Ovary (tissue), 9 donors: Measurements from ENCODE around the gene CFAP61. TPM values are rescaled to one million over a fixed set of nuclear protein-coding genes. Genes with fewer than 3 reads are reported as not detected.

Experiments used
- DNase-seq, 5 donors: peaks; one replicate each; pipeline ENCODE4 v3.0.0-alpha.2; 2019 to 2020
- H3K27ac ChIP-seq, 2 donors: fragments of 200-600 bp; one replicate each; pipeline versions ENCODE4 v1.5.1 to v1.8.0; 2019 to 2022
- H3K27me3 ChIP-seq: fragments of 200-600 bp; one replicate; pipeline ENCODE4 v1.8.0; 2022
- H3K36me3 ChIP-seq: fragments of 200-600 bp; sonication (generic); one replicate; pipeline ENCODE4 v1.5.1; 2019
- H3K4me1 ChIP-seq: one replicate; pipeline ENCODE4 v1.8.1; 2013; ENCODE audit warnings: mild to moderate bottlenecking, moderate library complexity; ENCODE audit not compliant: insufficient read depth
- H3K4me3 ChIP-seq: fragments of 200-600 bp; sonication (generic); one replicate; pipeline ENCODE4 v1.5.1; 2017
- H3K9me3 ChIP-seq, 2 donors: fragments of 200-600 bp in 1 of 2; sonication (generic) in 1 of 2; one replicate each; pipeline versions ENCODE4 v1.5.1 to v1.8.1; 2013 to 2019; ENCODE audit warnings: mild to moderate bottlenecking in 1 of 2, moderate library complexity in 1 of 2
- CTCF ChIP-seq, 3 donors: fragments of 450-650 bp in 2 of 3; fragments of 200-600 bp in 1 of 3; IDR thresholded peaks; one replicate each; pipeline versions ENCODE4 v1.5.1 to v1.8.0; 2016 to 2022; ENCODE audit warnings: antibody characterized with exemption in 3 of 3, mild to moderate bottlenecking in 1 of 3
- EP300 ChIP-seq: sonication (generic); formaldehyde crosslinking; IDR thresholded peaks from one replicate; pipeline ENCODE4 v1.6.1; 2017; ENCODE audit warnings: antibody characterized with exemption
- POLR2A ChIP-seq: fragments of 450-650 bp; IDR thresholded peaks from one replicate; pipeline ENCODE4 v1.6.1; 2017; ENCODE audit warnings: antibody characterized with exemption, mild to moderate bottlenecking, moderate library complexity
- WGBS, 3 donors: extraction: QIAGEN DNeasy Blood & Tissue Kit in 1 of 3; methylation state at CpG; one replicate each; pipeline versions ENCODE4 v1.1.5 to v1.1.7; 2013 to 2017; 5-methylcytosine and 5-hydroxymethylcytosine counted together
- intact Hi-C, 4 donors: fragments of 100-400 bp; cut with DNase I; formaldehyde crosslinking; loops; one replicate each; pipeline versions ENCODE4 v1.11.0 to v1.15.1; 2022 to 2023
- polyA plus RNA-seq, 2 donors: library from polyadenylated mRNA; stranded (reverse); fragments of 200-250 nt in 1 of 2; fragments of 350-450 nt in 1 of 2; fragmentation: Illumina TruSeq in 1 of 2; extraction: RNeasy Lipid Tissue Mini Kit (QIAGEN cat#74804) in 1 of 2; gene quantifications; one replicate each; pipeline ENCODE4 v1.2.3, GENCODE V29; 2013 to 2014
- total RNA-seq, 7 donors: library from RNA; depleted of rRNA in 2 of 7; stranded (reverse); fragments of >200 nt in 2 of 7; fragmentation: NEBNext Ultra II Directional in 3 of 7; extraction: Animal tissue kit (Norgen Biotek cat#: 25700) in 3 of 7; gene quantifications; one replicate each; pipeline versions ENCODE4 v1.1.0 to v1.2.4, GENCODE V29; 2016 to 2023
- donor health status: DM: no; HTN: no; CAD: no; lungs with moderate emphysema.
- donor health status: DM: no; HTN: no; CAD: no.
- donor health status: Bipolar disorder and iron deficiency.
- donor health status: DM: yes; HTN: yes; CAD: no.
- donor health status: DM: no; HTN: no; CAD: no.
- donor health status: DM: yes; HTN: yes; CAD: no.

CFAP61 gene
- total and polyA plus RNA-seq, 9 donors, result 0.12 to 13.1 (median 0.96) TPM; not detected in 1

DNA sequence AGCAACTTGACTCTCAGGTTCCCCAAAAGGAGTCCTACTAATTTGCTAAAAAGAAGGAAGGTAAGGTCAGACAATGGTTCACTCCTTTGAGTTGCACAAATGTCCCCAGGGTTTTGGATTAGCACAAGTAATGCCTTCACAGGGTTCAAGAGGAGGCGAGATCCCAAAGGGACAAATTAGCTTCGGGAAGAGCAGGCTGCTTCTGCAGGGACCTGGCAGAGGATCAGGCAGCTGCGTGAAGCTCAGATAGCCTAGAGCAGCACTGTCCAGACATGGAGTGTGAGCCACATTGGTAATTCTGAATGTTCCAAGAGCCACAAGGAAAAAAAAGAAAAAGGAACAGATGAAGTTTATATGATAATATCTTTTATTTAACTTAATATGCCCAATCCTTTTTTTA, 115.4 kb downstream of the CFAP61 start:
- intact Hi-C loops, result no loop called here
- no peak overlapping the region for H3K4me3 ChIP-seq
- H3K27me3 ChIP-seq, result no peaks in the 10 kb centered on the region
- 57 to 61% (median 60%) methylated on average over 3 of the region's 3 CpGs for WGBS, 3 donors
- no peak overlapping the region for H3K27ac ChIP-seq
- H3K9me3 ChIP-seq, result no peaks in the 10 kb centered on the region
- no peaks in the 10 kb centered on the region for H3K4me1 ChIP-seq
- H3K36me3 ChIP-seq, result no peaks in the 10 kb centered on the region
- TF ChIP-seq CTCF (IDR thresholded peaks at IDR 0.05), result no peak
- no peak for TF ChIP-seq EP300
- TF ChIP-seq POLR2A, result no peak
- DNase-seq, result no peak

- 61 to 71% (median 71%) methylated on average over 1 of the region's 1 CpG for WGBS, 3 donors
- Histone ChIP-seq H3K27me3 (no peaks in the 10 kb centered on the region), H3K4me1 (no peaks in the 10 kb centered on the region), H3K27ac (no peak overlapping the region), H3K36me3 (no peaks in the 10 kb centered on the region), H3K9me3 (no peaks in the 10 kb centered on the region), H3K4me3 (no peak overlapping the region)
- intact Hi-C loops, result no loop called here
- DNase-seq, result no peak
- TF ChIP-seq POLR2A (no peak), EP300 (no peak), CTCF (IDR thresholded peaks at IDR 0.05) (no peak)
These were observed 120.9 kb downstream of the CFAP61 start for GRCh38 chr20:20173254-20173653.

DNA sequence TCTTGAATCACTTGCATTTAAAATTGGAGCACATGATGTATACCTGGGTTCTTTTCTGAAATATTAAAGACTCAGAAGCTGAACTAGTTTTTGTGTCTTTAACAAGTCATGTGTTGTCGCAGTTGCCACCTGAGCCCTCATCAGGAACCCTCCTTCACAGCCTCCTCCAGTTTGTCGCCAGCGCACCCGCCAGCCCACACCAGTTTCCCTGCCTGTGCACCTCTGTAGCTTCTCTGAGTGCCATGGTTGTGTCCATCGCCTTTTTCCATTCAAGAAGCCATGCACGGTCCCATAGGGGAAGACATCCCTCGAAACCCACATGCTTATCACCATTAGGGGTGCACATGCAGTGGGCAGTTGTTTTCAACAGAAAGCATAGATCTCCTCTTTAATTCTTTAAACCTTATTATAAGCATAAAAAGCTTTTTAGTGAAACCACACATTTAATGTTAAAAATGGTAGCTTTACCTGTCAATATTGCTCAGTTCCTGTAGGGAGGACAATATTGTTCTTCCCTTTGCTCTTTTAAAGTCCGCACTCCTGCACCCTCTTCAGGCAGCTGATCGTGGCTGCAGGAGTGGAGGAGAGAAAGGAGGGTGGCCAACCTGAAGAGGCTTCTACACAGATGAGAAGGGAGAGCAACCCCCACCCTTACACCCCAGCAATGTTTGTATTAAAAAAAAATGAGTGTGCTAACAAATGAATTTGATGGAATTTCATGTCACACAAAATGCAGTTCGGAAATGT, 121.9 kb downstream of the CFAP61 start:
- Histone ChIP-seq H3K27ac (no peak overlapping the region), H3K4me1 (no peaks in the 10 kb centered on the region), H3K27me3 (no peaks in the 10 kb centered on the region), H3K36me3 (no peaks in the 10 kb centered on the region), H3K9me3 (no peaks in the 10 kb centered on the region), H3K4me3 (no peak overlapping the region)
- WGBS, 3 donors, result 78 to 83% (median 79%) methylated on average over 10 of the region's 10 CpGs
- intact Hi-C loops, result no loop called here
- TF ChIP-seq CTCF (IDR thresholded peaks at IDR 0.05), result no peak
- no peak for TF ChIP-seq POLR2A
- TF ChIP-seq EP300, result no peak
- DNase-seq, result no peak

- Histone ChIP-seq H3K4me3 (no peak overlapping the region), H3K27ac (no peak overlapping the region), H3K36me3 (no peaks in the 10 kb centered on the region), H3K27me3 (no peaks in the 10 kb centered on the region), H3K4me1 (no peaks in the 10 kb centered on the region), H3K9me3 (no peaks in the 10 kb centered on the region)
- 80 to 85% (median 82%) methylated on average over 3 of the region's 3 CpGs for WGBS, 3 donors
- TF ChIP-seq EP300, result no peak
- no peak for TF ChIP-seq POLR2A
- TF ChIP-seq CTCF (IDR thresholded peaks at IDR 0.05), result no peak
- intact Hi-C loops, result no loop called here
- DNase-seq, result no peak
These were observed 129.0 kb downstream of the CFAP61 start for GRCh38 chr20:20181322-20181721.
